Measurements from ENCODE around the gene TNNI2. TPM values are rescaled to one million over a fixed set of nuclear protein-coding genes. Genes with fewer than 3 reads are reported as not detected.
"Not testable (repeated sequence)": the region's sequence is repeated elsewhere in the genome, so short reads cannot be mapped to it uniquely, and the experiment has no call there.

Gene TNNI2
- total RNA-seq, 1 experiment from 2014 or later = not detected

DNA sequence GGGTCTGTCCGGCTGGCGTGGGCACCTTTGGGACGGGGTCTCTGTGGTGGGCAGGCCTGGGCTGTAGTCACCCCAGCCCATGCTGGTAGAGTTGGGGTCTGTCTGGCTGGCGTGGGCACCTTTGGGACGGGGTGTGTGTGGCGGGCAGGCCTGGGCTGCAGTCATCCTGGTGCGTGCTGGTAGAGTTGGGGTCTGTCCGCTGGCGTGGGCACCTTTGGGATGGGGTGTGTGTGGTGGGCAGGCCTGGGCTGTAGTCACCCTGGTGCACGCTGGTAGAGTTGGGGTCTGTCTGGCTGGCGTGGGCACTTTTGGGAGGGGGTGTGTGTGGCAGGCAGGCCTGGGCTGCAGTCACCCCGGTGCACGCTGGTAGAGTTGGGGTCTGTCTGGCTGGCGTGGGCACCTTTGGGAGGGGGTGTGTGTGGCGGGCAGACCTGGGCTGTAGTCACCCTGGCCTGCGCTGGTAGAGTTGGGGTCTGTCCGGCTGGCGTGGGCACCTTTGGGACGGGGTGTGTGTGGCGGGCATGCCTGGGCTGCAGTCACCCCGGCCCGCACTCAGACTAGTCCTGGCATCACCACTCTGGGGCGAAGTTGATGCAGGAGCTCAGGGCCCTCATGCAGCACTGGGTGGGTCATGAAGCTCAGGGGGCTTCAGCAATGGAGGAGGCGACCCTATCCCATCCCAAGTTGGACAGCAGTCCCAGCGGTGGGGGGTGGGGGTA lies 33.6 kb downstream of the TNNI2 start:
- DNase-seq (ENCODE audit: low read depth) = no peak

DNA sequence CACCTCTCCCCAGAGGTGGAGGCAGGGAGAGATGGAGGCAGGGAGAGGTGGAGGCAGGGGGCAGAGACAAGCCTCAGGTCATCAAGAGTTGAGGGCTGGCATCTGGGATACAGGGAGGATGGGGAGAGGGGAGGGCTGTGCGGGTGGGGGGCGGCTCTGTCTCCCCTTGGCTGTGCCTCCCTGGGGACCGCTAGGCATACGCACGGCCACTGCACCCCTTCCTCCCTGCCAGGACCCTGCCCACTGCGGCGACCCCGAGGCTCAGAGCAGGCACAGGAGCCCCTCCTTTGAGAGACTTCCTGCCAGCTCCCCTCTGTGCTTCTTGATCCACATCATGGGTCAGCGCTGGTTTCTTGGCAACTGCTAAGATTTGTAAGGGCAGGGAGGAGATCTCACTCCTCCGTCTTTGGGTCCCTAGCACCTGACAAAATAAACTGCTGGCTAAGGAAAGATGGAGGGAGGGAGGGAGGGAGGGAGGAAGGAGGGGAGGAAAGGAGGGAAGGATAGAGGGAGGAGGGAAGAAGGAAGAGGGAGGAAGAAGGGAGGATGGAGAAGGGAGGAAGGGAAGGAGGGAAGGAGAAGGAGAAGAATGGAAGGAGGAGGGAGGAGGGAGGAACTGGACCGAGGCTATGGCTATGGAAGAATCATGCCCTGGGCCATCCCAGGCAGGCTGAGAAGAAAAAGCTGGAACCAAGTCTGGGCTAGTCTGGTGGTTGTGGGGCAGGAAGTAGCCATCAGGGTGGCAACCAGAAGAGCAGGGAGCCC lies 34.4 kb downstream of the TNNI2 start:
- peak; percentile 17 for DNase-seq (ENCODE audit: low read depth)

DNA sequence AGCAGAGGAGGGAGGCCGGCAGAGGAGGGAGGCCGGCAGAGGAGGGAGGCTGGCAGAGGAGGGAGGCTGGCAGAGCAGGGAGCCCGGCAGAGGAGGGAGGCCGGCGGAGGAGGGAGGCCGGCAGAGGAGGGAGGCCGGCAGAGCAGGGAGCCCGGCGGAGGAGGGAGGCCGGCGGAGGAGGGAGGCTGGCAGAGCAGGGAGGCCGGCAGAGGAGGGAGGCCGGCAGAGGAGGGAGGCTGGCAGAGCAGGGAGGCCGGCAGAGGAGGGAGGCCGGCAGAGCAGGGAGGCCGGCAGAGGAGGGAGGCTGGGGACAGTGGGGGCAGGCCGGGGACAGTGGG lies 35.0 kb downstream of the TNNI2 start:
- DNase-seq (ENCODE audit: low read depth) = not testable (repeated sequence)

- not testable (repeated sequence) for DNase-seq (ENCODE audit: low read depth)
Measured at GRCh38 chr11:1874441-1875092, 35.8 kb downstream of the TNNI2 start.

DNA sequence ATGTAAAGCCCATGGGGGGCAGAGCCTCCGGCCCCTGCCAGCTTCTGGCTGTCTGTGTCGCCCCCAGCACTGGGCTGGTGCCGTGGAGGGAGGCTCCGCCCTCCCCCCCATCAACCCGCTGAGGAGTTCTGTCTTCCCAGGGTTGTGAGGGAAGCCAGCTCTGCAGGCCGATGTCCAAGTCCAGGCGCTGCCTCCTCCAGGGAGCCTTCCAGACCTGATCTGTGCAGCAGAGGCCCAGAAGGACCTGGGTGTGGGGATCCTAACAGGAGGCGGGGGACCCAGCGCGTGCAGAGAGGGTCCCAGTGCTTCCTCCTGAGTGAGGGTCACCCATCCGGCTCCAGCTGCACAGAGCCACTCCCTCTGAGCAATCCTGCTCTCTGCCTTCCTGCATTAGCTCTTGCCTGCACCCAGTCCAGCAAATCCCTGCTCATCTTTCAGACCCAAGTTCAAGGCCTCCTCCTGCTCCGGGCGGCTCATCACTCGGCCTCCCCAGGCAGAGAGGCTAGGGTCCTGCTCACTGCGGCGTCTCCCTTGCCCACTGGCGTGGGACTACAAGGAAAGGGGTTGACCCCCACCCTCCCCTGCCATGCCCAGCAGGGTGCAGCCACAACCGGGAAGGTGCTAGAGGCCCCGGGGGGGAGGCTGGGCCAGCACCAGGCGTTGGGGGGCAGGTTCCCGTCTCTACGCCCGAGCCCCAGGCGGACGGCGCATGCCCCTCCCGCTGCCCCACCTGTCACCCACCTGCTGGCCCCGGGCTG lies 36.5 kb downstream of the TNNI2 start:
- DNase-seq (ENCODE audit: low read depth) = peak; percentile 10

- DNase-seq (ENCODE audit: low read depth) = not testable (repeated sequence)
Measured at GRCh38 chr11:1875851-1876301, 37.1 kb downstream of the TNNI2 start.

DNA sequence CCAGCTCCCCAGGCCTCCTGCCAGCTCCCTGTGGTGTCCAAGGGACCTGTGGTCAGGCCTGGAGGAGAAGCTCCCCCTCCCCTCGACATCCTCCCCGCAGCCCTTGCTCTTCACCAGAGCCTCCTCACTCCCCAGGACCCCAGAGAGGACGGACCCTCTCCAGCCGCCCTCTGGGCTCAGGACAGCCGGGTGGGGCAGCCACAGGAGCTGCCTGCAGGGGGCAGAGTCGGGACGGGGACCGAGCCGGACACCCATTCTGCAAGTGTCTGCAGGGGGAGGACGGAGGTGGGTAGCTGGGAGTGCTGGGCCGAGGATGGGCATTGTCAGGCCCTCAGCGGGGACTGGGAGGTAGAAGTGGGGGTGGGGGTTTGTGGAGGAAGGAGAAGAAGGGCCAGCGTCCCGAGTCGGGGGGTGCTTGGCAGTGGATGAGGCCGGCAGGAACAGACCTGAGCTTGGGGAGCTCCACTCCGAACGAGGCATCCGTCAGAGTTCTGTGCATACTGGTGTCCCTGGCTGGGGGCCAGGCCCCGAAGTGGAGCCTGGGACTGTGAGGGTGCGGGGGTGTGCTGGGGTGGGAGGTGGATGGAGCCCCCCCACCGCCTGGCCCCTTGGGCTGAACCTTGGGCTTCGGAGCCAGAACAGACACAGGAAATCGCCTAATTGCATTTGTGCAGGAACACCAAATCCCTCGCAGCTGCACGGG lies 37.7 kb downstream of the TNNI2 start:
- no peak for DNase-seq (ENCODE audit: low read depth)

- DNase-seq (ENCODE audit: low read depth) = peak; percentile 37
Measured at GRCh38 chr11:1877211-1878136, 38.7 kb downstream of the TNNI2 start.

- no peak for DNase-seq (ENCODE audit: low read depth)
Measured at GRCh38 chr11:1878137-1879031, 39.6 kb downstream of the TNNI2 start.

GRCh38 chr11:1879342-1879940 lies 40.7 kb downstream of the TNNI2 start:
- DNase-seq (ENCODE audit: low read depth) = no peak

DNA sequence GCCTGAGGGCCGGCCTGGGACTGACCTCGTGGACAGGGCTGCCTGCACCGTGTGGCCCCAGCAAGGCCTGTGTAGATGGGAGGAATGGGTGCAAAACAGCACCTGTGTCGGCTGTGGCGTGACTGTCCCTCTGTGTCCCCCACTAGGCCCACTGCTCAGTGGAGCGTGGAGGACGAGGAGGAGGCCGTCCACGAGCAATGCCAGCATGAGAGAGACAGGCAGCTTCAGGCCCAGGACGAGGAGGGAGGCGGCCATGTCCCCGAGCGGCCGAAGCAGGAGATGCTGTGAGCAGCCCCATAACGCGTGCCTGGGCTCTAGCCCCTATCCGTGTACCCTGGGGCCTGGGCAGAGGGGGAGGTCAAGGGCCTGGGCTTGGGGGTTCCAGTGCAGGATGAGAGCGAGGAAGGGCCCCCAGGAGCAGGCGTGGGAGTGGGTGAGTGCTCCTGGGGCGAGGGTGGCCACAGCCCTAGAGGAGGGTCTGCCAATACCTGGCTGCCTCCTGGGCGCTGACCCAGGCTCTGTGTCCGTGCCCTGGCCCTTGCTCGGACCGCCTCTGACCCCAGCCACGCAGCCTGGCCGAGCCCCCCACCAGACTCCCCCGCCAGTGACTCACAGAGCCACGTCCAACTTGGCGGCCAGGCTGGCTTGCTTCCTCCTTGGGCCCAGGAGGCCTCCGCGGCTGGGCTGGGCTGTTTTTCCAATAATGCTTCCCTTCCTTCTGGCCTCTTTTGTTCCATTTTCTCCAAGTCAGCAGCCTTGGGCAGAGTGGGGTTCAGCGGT lies 41.4 kb downstream of the TNNI2 start:
- no peak for DNase-seq (ENCODE audit: low read depth)

GRCh38 chr11:1880746-1881441 lies 42.1 kb downstream of the TNNI2 start:
- DNase-seq (ENCODE audit: low read depth) = no peak

DNA sequence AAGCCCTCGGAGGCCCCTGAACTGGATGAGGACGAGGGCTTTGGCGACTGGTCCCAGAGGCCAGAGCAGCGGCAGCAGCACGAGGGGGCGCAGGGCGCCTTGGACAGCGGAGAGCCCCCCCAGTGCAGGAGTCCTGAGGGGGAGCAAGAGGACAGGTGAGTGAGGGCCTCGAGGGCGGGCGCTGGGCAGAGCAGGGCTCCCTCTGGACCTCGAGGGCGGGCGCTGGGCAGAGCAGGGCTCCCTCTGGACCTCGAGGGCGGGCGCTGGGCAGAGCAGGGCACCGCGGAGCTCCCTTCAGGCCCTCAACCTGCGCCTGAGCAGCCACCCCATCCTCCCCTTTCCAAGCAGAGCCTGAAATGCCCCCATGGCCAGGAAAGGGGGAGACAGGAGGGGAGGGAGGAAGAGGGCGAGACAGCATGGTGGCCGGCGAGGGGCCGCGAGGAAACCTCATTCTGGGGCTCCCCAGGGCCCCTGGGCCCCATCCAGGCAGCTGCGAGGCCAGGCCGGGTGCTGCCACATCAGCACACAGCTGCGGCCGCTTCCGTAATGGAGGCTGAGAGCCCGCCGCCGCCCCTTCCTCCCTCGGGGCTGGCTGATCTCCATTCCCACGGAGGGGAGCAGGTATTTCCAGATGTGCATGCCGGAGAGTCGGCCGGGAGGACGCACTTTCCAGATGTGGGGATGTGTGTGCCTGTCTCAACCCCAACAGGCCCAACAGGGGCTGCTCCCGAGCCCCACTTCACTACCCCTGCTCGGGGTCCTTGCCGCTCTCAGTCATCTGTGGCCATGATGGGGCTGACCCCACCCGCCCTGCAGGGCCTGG lies 42.9 kb downstream of the TNNI2 start:
- no peak for DNase-seq (ENCODE audit: low read depth)

DNA sequence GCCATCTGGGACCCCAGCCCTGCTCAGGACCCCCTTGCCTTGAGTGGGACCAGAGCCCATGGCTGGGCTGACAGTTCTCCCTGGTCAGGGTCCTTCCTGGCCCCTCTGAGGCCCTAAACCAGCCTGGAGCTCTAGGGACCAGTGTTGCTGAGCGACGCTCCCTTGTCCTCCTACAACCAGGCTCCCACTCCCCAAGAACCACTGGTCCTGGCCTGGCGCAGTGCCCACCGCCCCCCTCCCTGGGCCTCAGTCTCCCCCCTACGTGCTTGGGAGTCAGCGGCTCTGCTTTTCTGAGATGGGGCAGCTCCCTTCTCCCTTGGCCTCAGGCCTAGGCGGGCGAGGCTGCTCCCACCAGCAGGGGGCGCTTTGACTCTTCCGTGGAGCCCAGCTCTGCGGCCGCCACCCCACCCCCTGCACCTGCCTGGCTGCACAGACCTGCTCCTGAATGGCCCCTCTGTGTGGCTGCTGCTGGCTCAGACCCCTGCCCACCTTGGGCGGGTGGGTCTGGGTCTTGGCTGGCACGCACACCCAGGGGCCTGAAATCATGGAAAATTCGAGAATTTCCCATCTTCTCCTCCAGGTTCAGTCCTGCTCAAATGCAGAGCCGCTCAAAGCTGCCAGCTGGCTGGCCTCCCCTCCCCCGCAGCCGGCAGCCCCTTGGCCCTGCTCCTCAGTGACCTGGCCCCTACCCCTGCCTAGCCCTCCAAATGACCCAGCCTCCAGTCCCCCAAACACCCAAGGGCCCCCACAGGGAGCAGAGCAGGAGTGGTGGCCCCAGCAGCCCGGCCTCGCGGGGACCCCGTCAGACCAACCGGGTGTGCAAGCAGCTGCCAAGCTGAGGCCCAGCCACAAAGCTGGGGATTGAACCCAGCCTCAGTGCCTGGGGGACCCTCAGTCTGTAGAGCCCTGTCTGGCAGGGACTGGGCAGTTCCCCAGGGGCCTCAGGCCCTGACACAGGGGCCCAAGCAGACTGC lies 43.8 kb downstream of the TNNI2 start:
- peak; percentile 64 for DNase-seq (ENCODE audit: low read depth)

Data from HT1080 (cell line).